Choroid plexus epithelial cell (primary cell): ENCODE data around the gene NOP16.
A peak's percentile ranks its signal among the peaks of the same experiment; 100 is the strongest.

Source experiments
- DNase-seq: peaks from one replicate; pipeline ENCODE4 v3.0.0-alpha.2; 2010; ENCODE audit warnings: low read depth
- H3K4me3 ChIP-seq: 2 replicates; pipeline ENCODE4 v1.5.1; 2011; ENCODE audit warnings: low read depth, mild to moderate bottlenecking, control low read depth, low read length, moderate library complexity
- TF ChIP-seq, protein P1 (sequence below): conservative IDR thresholded peaks from 2 replicates; pipeline ENCODE4 v1.5.1; 2011; ENCODE audit warnings: low read depth, mild to moderate bottlenecking, control low read depth, inconsistent platforms, low read length, moderate library complexity

Gene NOP16

GRCh38 chr5:176359658-176360057 is 28.7 kb downstream of the NOP16 start:
- TF ChIP-seq, protein P1, sequence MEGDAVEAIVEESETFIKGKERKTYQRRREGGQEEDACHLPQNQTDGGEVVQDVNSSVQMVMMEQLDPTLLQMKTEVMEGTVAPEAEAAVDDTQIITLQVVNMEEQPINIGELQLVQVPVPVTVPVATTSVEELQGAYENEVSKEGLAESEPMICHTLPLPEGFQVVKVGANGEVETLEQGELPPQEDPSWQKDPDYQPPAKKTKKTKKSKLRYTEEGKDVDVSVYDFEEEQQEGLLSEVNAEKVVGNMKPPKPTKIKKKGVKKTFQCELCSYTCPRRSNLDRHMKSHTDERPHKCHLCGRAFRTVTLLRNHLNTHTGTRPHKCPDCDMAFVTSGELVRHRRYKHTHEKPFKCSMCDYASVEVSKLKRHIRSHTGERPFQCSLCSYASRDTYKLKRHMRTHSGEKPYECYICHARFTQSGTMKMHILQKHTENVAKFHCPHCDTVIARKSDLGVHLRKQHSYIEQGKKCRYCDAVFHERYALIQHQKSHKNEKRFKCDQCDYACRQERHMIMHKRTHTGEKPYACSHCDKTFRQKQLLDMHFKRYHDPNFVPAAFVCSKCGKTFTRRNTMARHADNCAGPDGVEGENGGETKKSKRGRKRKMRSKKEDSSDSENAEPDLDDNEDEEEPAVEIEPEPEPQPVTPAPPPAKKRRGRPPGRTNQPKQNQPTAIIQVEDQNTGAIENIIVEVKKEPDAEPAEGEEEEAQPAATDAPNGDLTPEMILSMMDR, result no peak
- H3K4me3 ChIP-seq, result no peak overlapping the region
- DNase-seq, result peak; percentile 9

- no peak overlapping the region for H3K4me3 ChIP-seq
- no peak for DNase-seq
- TF ChIP-seq, protein P1, result no peak
These were observed 32.2 kb downstream of the NOP16 start for GRCh38 chr5:176356179-176356566.

DNA sequence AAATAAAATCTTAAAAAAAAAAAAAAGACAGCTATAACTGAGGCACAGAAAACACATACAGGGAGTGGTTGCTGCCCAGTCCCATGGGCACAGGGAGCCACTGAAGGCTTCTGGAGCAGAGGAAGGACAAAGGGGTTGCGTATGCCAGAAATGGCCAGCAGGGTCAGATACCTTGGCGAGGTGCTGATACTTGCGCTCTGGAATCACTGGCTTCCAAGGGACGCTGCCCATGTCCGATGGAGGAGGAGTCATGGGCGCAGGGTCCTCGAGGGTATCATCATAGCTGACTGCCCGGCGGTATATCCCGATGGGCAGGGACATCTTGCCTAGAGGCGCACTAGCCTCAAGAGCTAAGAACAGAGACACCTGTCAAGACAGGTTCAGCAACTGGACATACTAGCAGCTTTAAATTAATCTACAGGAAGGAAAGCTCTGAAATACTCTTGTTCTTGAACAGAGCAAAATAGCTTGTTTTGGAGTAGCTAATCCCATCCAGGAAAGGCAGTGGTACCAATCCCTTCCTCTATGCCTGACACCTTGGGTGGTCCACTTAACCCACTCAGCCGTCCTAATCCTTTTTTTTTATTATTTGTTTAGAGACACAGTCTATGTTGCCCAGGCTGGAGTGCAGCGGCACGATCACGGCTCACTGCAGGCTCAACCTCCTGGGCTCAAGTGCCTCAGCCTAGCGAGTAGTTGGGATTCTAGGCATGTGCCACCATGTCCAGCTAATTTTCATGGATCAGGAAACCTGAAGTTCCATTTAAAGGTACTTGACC is 32.8 kb downstream of the NOP16 start:
- TF ChIP-seq, protein P1, result no peak
- DNase-seq, result no peak
- no peak overlapping the region for H3K4me3 ChIP-seq

GRCh38 chr5:176353533-176353932 is 34.9 kb downstream of the NOP16 start:
- no peak overlapping the region for H3K4me3 ChIP-seq
- DNase-seq, result no peak
- TF ChIP-seq, protein P1, result no peak

- peak; percentile 23 for DNase-seq
- TF ChIP-seq, protein P1, result no peak
- H3K4me3 ChIP-seq, result no peak overlapping the region
These were observed 36.1 kb downstream of the NOP16 start for GRCh38 chr5:176352116-176352878.

DNA sequence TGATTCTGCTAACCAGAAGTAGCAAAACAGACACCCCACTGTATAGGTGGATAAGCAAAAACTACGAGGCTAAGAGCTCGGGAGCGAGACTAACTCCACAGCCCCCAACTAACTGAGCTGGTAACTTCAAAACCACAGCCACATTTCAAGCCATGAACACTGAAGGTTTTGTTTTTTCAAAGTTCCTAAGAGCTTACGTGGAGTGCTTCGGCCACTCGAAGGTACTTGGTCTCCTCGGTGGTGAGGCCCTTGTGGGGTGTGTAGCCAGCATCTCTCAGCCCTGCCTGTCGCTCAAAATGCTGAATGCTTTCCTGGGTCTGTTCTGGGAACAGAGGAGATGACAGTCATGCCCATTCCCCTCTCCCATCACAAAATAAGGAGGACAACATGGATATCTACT is 38.0 kb downstream of the NOP16 start:
- TF ChIP-seq, protein P1, result no peak
- DNase-seq, result no peak
- no peak overlapping the region for H3K4me3 ChIP-seq
